HEK293 (cell line): ENCODE data around the gene NTSR1.
A peak's percentile ranks its signal among the peaks of the same experiment; 100 is the strongest.

ENCODE experiments used
- CTCF ChIA-PET: fragments of 350-600 bp; formaldehyde crosslinking; extraction: SDS; loops from one replicate; lab custom pipeline; 2021; ENCODE audit warnings: antibody characterized with exemption; lab: Yijun Ruan, JAX
- POLR2A ChIA-PET: fragments of 300-600 bp; formaldehyde crosslinking; extraction: SDS; loops from one replicate; lab custom pipeline; 2020; ENCODE audit warnings: antibody characterized with exemption, inconsistent platforms; lab: Yijun Ruan, JAX
- H3K27ac ChIP-seq: fragments of 200-500 bp; sonication (Bioruptor generic); 2 replicates; pipeline ENCODE4 v1.5.1; 2014; ENCODE audit warnings: low read depth, low read length, control low read depth, inconsistent platforms; ENCODE audit errors: extremely low read depth
- H3K36me3 ChIP-seq, 2 experiments: fragments of 200-500 bp in 1 of 2; sonication (Bioruptor generic) in 1 of 2; 1 replicate in 1 of 2; 2 replicates in 1 of 2; pipeline ENCODE4 v1.5.1; 2014 to 2017; ENCODE audit warnings: inconsistent platforms in 2 of 2, low read length in 2 of 2; ENCODE audit not compliant: control insufficient read depth in 2 of 2, insufficient read depth in 1 of 2
- H3K4me1 ChIP-seq: fragments of 200-500 bp; sonication (Bioruptor generic); 2 replicates; pipeline ENCODE4 v1.5.1; 2014; ENCODE audit warnings: mild to moderate bottlenecking, low read length, inconsistent platforms; ENCODE audit not compliant: control insufficient read depth, insufficient read depth
- H3K4me3 ChIP-seq: 2 replicates; pipeline ENCODE4 v1.5.1; 2011; ENCODE audit warnings: low read depth, mild to moderate bottlenecking, control low read depth, low read length, moderate library complexity
- H3K9me3 ChIP-seq: fragments of 200-500 bp; sonication (Bioruptor generic); 2 replicates; pipeline ENCODE4 v1.5.1; 2014; ENCODE audit warnings: low read depth, low read length, inconsistent platforms; ENCODE audit not compliant: control insufficient read depth, insufficient read depth
- EGR2 ChIP-seq: fragments of 450-650 bp; formaldehyde crosslinking; IDR thresholded peaks from 2 replicates; pipeline ENCODE4 v1.5.1; 2016; ENCODE audit warnings: low read depth, missing biosample characterization, missing genetic modification characterization
- GLI4 ChIP-seq: fragments of 450-650 bp; formaldehyde crosslinking; IDR thresholded peaks from 2 replicates; pipeline ENCODE4 v1.5.1; 2016; ENCODE audit warnings: missing biosample characterization, missing genetic modification characterization
- GLIS2 ChIP-seq: fragments of 450-650 bp; formaldehyde crosslinking; IDR thresholded peaks from 2 replicates; pipeline ENCODE4 v1.5.1; 2016; ENCODE audit warnings: missing biosample characterization, missing genetic modification characterization
- KLF10 ChIP-seq: fragments of 450-650 bp; IDR thresholded peaks from 2 replicates; pipeline ENCODE4 v1.5.1; 2018; ENCODE audit warnings: missing biosample characterization, mild to moderate bottlenecking, missing genetic modification characterization
- OSR2 ChIP-seq: fragments of 450-650 bp; formaldehyde crosslinking; IDR thresholded peaks from 2 replicates; pipeline ENCODE4 v1.5.1; 2016; ENCODE audit warnings: missing biosample characterization, missing genetic modification characterization
- REPIN1 ChIP-seq: fragments of 450-650 bp; formaldehyde crosslinking; IDR thresholded peaks from 2 replicates; pipeline ENCODE4 v1.5.1; 2017; ENCODE audit warnings: missing biosample characterization, missing genetic modification characterization, low read depth
- TRIM28 ChIP-seq: IDR thresholded peaks from 2 replicates; pipeline ENCODE4 v1.6.1; 2011; ENCODE audit warnings: low read length, control low read depth, borderline replicate concordance
- ZBTB1 ChIP-seq: fragments of 450-650 bp; formaldehyde crosslinking; IDR thresholded peaks from 2 replicates; pipeline ENCODE4 v1.5.1; 2016; ENCODE audit warnings: missing biosample characterization, missing genetic modification characterization
- ZBTB21 ChIP-seq: fragments of 450-650 bp; formaldehyde crosslinking; IDR thresholded peaks from 2 replicates; pipeline ENCODE4 v1.5.1; 2017; ENCODE audit warnings: missing biosample characterization, missing genetic modification characterization
- ZBTB48 ChIP-seq: fragments of 450-650 bp; formaldehyde crosslinking; IDR thresholded peaks from 2 replicates; pipeline ENCODE4 v1.5.1; 2016; ENCODE audit warnings: missing biosample characterization, missing genetic modification characterization
- ZFHX2 ChIP-seq: fragments of 450-650 bp; formaldehyde crosslinking; conservative IDR thresholded peaks from 2 replicates; pipeline ENCODE4 v1.5.1; 2016; ENCODE audit warnings: missing biosample characterization, missing genetic modification characterization
- ZNF202 ChIP-seq: fragments of 450-650 bp; formaldehyde crosslinking; IDR thresholded peaks from 2 replicates; pipeline ENCODE4 v1.5.1; 2016; ENCODE audit warnings: missing biosample characterization, missing genetic modification characterization, borderline replicate concordance
- ZNF302 ChIP-seq: fragments of 450-650 bp; formaldehyde crosslinking; IDR thresholded peaks from 2 replicates; pipeline ENCODE4 v1.5.1; 2016; ENCODE audit warnings: missing biosample characterization, missing genetic modification characterization, low read depth
- ZNF324 ChIP-seq: fragments of 450-650 bp; formaldehyde crosslinking; IDR thresholded peaks from 2 replicates; pipeline ENCODE4 v1.5.1; 2016; ENCODE audit warnings: missing biosample characterization, missing genetic modification characterization
- ZNF335 ChIP-seq: fragments of 450-650 bp; formaldehyde crosslinking; conservative IDR thresholded peaks from 2 replicates; pipeline ENCODE4 v1.5.1; 2016; ENCODE audit warnings: missing biosample characterization, missing genetic modification characterization
- ZNF514 ChIP-seq: fragments of 450-650 bp; formaldehyde crosslinking; IDR thresholded peaks from 2 replicates; pipeline ENCODE4 v1.5.1; 2016; ENCODE audit warnings: missing biosample characterization, missing genetic modification characterization
- ZNF596 ChIP-seq: fragments of 450-650 bp; IDR thresholded peaks from 2 replicates; pipeline ENCODE4 v1.5.0; 2018; ENCODE audit warnings: missing biosample characterization, mild to moderate bottlenecking, missing genetic modification characterization, moderate library complexity
- ZNF621 ChIP-seq: fragments of 450-650 bp; formaldehyde crosslinking; IDR thresholded peaks from 2 replicates; pipeline ENCODE4 v1.5.1; 2017; ENCODE audit warnings: missing biosample characterization, missing genetic modification characterization
- ZNF701 ChIP-seq: fragments of 450-650 bp; formaldehyde crosslinking; IDR thresholded peaks from 2 replicates; pipeline ENCODE4 v1.5.1; 2016; ENCODE audit warnings: missing biosample characterization, missing genetic modification characterization
- ZSCAN30 ChIP-seq: fragments of 450-650 bp; IDR thresholded peaks from 2 replicates; pipeline ENCODE4 v1.5.1; 2018; ENCODE audit warnings: missing biosample characterization, mild to moderate bottlenecking, missing genetic modification characterization, moderate library complexity
- TF ChIP-seq, protein P1 (sequence below): fragments of 450-650 bp; formaldehyde crosslinking; IDR thresholded peaks from 2 replicates; pipeline ENCODE4 v1.5.1; 2016; ENCODE audit warnings: missing biosample characterization, missing genetic modification characterization
- TF ChIP-seq, protein P2 (sequence below): fragments of 450-650 bp; formaldehyde crosslinking; IDR thresholded peaks from 2 replicates; pipeline ENCODE4 v1.5.1; 2016; ENCODE audit warnings: missing biosample characterization, missing genetic modification characterization
- TF ChIP-seq, protein P3 (sequence below): fragments of 450-650 bp; IDR thresholded peaks from 2 replicates; pipeline ENCODE4 v1.5.1; 2018; ENCODE audit warnings: missing biosample characterization, mild to moderate bottlenecking, missing genetic modification characterization
- TF ChIP-seq, protein P4 (sequence below): fragments of 450-650 bp; formaldehyde crosslinking; IDR thresholded peaks from 2 replicates; pipeline ENCODE4 v1.5.1; 2016; ENCODE audit warnings: missing biosample characterization, missing genetic modification characterization
- TF ChIP-seq, protein P5 (sequence below): fragments of 450-650 bp; formaldehyde crosslinking; IDR thresholded peaks from 2 replicates; pipeline ENCODE4 v1.5.1; 2016; ENCODE audit warnings: missing biosample characterization, missing genetic modification characterization, borderline replicate concordance

NTSR1 gene

DNA sequence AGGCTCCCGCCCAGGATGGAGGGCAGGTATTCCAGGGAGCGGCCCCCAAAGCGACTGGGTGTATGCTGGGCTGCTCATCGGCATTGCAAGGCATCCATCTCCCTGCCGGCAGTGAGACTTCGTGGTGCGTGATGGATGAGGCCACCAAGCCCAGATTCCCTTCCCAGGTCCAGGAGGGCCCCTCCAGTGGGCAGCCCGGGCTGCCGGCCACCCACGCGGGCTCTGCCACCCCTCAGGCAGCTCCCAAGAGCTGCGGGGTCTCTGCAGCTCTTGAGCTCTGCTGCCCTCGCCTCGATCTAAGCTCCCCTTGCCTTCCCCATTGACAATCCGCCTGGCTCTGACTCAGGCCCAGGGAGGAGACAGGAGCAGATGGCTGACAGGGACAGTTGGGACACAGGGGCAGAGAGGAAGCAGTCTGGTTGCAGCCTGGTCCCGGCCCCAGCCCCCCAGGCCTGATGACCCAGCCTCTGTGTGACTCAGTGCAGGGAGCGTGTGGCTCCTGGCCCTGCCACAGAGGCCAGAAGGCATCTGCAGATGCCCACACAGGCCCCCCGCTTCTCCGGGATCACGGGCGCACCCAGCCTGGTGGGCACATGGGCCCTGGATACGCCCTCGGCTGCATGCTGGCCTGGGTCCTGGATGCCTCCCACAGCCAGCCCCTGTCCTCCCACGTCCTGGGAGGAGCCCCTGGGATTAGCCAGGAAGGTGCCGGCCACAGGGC is 33.3 kb upstream of the NTSR1 start:
- CTCF ChIA-PET, result interaction anchor here (0.6 kb wide), 1 partner anchor 32 kb away, joined by 3 read pairs; no protein-coding TSS in a partner anchor
- no peak for TF ChIP-seq ZNF596 (tag by site-specific recombination)
- TF ChIP-seq ZNF302, result no peak
- peak; percentile 80 for TF ChIP-seq EGR2 (tag by site-specific recombination)
- no peak for TF ChIP-seq ZNF621 (tag by site-specific recombination)
- peak; percentile 84 for TF ChIP-seq ZFHX2
- TF ChIP-seq, protein P1, sequence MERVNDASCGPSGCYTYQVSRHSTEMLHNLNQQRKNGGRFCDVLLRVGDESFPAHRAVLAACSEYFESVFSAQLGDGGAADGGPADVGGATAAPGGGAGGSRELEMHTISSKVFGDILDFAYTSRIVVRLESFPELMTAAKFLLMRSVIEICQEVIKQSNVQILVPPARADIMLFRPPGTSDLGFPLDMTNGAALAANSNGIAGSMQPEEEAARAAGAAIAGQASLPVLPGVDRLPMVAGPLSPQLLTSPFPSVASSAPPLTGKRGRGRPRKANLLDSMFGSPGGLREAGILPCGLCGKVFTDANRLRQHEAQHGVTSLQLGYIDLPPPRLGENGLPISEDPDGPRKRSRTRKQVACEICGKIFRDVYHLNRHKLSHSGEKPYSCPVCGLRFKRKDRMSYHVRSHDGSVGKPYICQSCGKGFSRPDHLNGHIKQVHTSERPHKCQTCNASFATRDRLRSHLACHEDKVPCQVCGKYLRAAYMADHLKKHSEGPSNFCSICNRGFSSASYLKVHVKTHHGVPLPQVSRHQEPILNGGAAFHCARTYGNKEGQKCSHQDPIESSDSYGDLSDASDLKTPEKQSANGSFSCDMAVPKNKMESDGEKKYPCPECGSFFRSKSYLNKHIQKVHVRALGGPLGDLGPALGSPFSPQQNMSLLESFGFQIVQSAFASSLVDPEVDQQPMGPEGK (tag by site-specific recombination), result no peak
- TF ChIP-seq, protein P2, sequence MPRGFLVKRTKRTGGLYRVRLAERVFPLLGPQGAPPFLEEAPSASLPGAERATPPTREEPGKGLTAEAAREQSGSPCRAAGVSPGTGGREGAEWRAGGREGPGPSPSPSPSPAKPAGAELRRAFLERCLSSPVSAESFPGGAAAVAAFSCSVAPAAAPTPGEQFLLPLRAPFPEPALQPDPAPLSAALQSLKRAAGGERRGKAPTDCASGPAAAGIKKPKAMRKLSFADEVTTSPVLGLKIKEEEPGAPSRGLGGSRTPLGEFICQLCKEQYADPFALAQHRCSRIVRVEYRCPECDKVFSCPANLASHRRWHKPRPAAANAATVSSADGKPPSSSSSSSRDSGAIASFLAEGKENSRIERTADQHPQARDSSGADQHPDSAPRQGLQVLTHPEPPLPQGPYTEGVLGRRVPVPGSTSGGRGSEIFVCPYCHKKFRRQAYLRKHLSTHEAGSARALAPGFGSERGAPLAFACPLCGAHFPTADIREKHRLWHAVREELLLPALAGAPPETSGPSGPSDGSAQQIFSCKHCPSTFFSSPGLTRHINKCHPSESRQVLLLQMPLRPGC (tag by site-specific recombination), result no peak
- TF ChIP-seq, protein P3, sequence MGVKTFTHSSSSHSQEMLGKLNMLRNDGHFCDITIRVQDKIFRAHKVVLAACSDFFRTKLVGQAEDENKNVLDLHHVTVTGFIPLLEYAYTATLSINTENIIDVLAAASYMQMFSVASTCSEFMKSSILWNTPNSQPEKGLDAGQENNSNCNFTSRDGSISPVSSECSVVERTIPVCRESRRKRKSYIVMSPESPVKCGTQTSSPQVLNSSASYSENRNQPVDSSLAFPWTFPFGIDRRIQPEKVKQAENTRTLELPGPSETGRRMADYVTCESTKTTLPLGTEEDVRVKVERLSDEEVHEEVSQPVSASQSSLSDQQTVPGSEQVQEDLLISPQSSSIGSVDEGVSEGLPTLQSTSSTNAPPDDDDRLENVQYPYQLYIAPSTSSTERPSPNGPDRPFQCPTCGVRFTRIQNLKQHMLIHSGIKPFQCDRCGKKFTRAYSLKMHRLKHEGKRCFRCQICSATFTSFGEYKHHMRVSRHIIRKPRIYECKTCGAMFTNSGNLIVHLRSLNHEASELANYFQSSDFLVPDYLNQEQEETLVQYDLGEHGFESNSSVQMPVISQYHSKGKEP (tag by site-specific recombination), result no peak
- no peak for TF ChIP-seq ZNF324
- no peak for TF ChIP-seq ZNF514
- no peak for TF ChIP-seq ZNF202 (tag by site-specific recombination)
- TF ChIP-seq GLI4 (tag by site-specific recombination), result no peak
- TF ChIP-seq OSR2 (tag by site-specific recombination), result no peak
- no peak for TF ChIP-seq REPIN1 (tag by site-specific recombination)
- no peaks in the 10 kb centered on the region for H3K9me3 ChIP-seq
- no peak overlapping the region for H3K4me3 ChIP-seq
- POLR2A ChIA-PET, result no interaction called here
- H3K36me3 ChIP-seq, result peaks cover 0 to 7% of the 10 kb centered on the region in 2 experiments; a peak in 1 of 3 replicates
- H3K4me1 ChIP-seq, result no peaks in the 10 kb centered on the region
- no peak overlapping the region for H3K27ac ChIP-seq

DNA sequence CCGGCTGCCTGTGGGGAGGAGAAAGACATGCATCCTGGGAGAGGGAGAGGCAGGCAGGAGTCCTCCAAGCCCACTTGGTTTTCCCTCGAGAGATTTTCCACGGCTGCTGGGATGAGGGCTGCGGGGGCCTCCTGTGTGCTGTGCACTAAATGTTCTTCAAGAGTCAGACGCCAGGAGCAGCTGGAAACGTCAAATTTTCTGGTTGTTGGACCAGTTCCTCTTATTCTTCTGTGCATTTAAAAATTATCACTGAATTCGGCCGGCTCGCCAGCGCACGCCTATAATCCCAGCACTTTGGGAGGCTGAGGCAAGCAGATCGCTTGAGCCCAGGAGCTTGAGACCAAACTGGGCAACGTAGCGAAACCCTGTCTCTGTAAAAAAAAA is 32.8 kb upstream of the NTSR1 start:
- Histone ChIP-seq H3K36me3 (peaks cover 0 to 2% of the 10 kb centered on the region in 2 experiments; a peak in 1 of 3 replicates), H3K4me1 (no peaks in the 10 kb centered on the region), H3K4me3 (no peak overlapping the region), H3K9me3 (no peaks in the 10 kb centered on the region), H3K27ac (no peak overlapping the region)
- CTCF ChIA-PET, result no interaction called here
- TF ChIP-seq, protein P4, sequence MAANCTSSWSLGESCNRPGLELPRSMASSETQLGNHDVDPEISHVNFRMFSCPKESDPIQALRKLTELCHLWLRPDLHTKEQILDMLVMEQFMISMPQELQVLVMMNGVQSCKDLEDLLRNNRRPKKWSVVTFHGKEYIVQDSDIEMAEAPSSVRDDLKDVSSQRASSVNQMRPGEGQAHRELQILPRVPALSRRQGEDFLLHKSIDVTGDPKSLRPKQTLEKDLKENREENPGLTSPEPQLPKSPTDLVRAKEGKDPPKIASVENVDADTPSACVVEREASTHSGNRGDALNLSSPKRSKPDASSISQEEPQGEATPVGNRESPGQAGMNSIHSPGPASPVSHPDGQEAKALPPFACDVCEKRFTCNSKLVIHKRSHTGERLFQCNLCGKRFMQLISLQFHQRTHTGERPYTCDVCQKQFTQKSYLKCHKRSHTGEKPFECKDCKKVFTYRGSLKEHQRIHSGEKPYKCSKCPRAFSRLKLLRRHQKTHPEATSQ (tag by site-specific recombination), result no peak
- TF ChIP-seq TRIM28 (no peak), ZBTB48 (tag by site-specific recombination) (no peak), ZNF335 (no peak), KLF10 (tag by site-specific recombination) (no peak), ZSCAN30 (tag by site-specific recombination) (no peak), ZNF701 (tag by site-specific recombination) (no peak), GLIS2 (tag by site-specific recombination) (no peak), ZBTB21 (tag by site-specific recombination) (no peak), ZBTB1 (tag by site-specific recombination) (no peak)
- TF ChIP-seq, protein P5, sequence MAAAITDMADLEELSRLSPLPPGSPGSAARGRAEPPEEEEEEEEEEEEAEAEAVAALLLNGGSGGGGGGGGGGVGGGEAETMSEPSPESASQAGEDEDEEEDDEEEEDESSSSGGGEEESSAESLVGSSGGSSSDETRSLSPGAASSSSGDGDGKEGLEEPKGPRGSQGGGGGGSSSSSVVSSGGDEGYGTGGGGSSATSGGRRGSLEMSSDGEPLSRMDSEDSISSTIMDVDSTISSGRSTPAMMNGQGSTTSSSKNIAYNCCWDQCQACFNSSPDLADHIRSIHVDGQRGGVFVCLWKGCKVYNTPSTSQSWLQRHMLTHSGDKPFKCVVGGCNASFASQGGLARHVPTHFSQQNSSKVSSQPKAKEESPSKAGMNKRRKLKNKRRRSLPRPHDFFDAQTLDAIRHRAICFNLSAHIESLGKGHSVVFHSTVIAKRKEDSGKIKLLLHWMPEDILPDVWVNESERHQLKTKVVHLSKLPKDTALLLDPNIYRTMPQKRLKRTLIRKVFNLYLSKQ, result no peak
- POLR2A ChIA-PET, result no interaction called here
